ENCODE data around the gene AADACL3.

Gene AADACL3

GRCh38 chr1:12771186-12771585 is 55.3 kb downstream of the AADACL3 start:
- H3K9me3 Mint-ChIP-seq, result no peaks in the 10 kb centered on the region
- no peaks in the 10 kb centered on the region for H3K4me1 Mint-ChIP-seq
- no peak for ATAC-seq
- peak overlapping the region in 1 of 2 donors; percentile 82 for H3K27ac Mint-ChIP-seq
- peaks cover 69% of the 10 kb centered on the region for H3K27me3 Mint-ChIP-seq
- DNase-seq, result no peak
- H3K4me3 Mint-ChIP-seq, result no peak overlapping the region

- no peak for DNase-seq
- no peak for ATAC-seq
- Mint-ChIP-seq H3K4me1 (no peaks in the 10 kb centered on the region), H3K27me3 (peaks cover 68% of the 10 kb centered on the region), H3K27ac (no peak overlapping the region), H3K4me3 (no peak overlapping the region), H3K9me3 (no peaks in the 10 kb centered on the region)
These were observed 56.6 kb downstream of the AADACL3 start for GRCh38 chr1:12772520-12772919.

GRCh38 chr1:12773438-12773837 is 57.5 kb downstream of the AADACL3 start, which contains the start of gene PRAMEF12:
Gene PRAMEF12, plus strand, starts transcription at chr1:12773738. Its CDS starts 1,130 bp downstream, at chr1:12774868.
- H3K9me3 Mint-ChIP-seq, result no peaks in the 10 kb centered on the region
- H3K4me1 Mint-ChIP-seq, result no peaks in the 10 kb centered on the region
- no peak for DNase-seq
- H3K4me3 Mint-ChIP-seq, result no peak within 1 kb of the TSS
- H3K27me3 Mint-ChIP-seq, result peaks cover 73% of the 10 kb centered on the region
- peak within 1 kb of the TSS; percentile 12 to 19 for H3K27ac Mint-ChIP-seq
- no peak for ATAC-seq

GRCh38 chr1:12774801-12775345 is 59.0 kb downstream of the AADACL3 start:
- H3K27ac Mint-ChIP-seq, result peak overlapping the region in 1 of 2 donors; percentile 44
- no peak for ATAC-seq
- no peaks in the 10 kb centered on the region for H3K9me3 Mint-ChIP-seq

GRCh38 chr1:12775443-12775842 is 59.5 kb downstream of the AADACL3 start:
- peaks cover 58% of the 10 kb centered on the region for H3K27me3 Mint-ChIP-seq
- H3K4me1 Mint-ChIP-seq, result no peaks in the 10 kb centered on the region
- H3K27ac Mint-ChIP-seq, result no peak overlapping the region
- ATAC-seq (no peak), DNase-seq (no peak)
- no peak overlapping the region for H3K4me3 Mint-ChIP-seq
- no peaks in the 10 kb centered on the region for H3K9me3 Mint-ChIP-seq

More at GRCh38 chr1:12774801-12775345, 59.0 kb downstream of the AADACL3 start:
- peaks cover 63% of the 10 kb centered on the region for H3K27me3 Mint-ChIP-seq
- DNase-seq, result no peak
- H3K4me1 Mint-ChIP-seq, result no peaks in the 10 kb centered on the region
- no peak overlapping the region for H3K4me3 Mint-ChIP-seq

- ATAC-seq, result no peak
- no peak for DNase-seq
- no peak overlapping the region for H3K27ac Mint-ChIP-seq
- H3K27me3 Mint-ChIP-seq, result peaks cover 42% of the 10 kb centered on the region
- H3K9me3 Mint-ChIP-seq, result no peaks in the 10 kb centered on the region
- H3K4me3 Mint-ChIP-seq, result no peak overlapping the region
- no peaks in the 10 kb centered on the region for H3K4me1 Mint-ChIP-seq
These were observed 61.1 kb downstream of the AADACL3 start for GRCh38 chr1:12776801-12777557.

Data from stimulated activated naive CD8-positive, alpha-beta T cell treated with anti-CD3 and anti-CD28 coated beads, Interleukin-15, amount 100 ng/mL, for 72 hours (primary cell).